ENCODE results near the gene IHH.
A peak's percentile ranks its signal among the peaks of the same experiment; 100 is the strongest.

The IHH gene

DNA sequence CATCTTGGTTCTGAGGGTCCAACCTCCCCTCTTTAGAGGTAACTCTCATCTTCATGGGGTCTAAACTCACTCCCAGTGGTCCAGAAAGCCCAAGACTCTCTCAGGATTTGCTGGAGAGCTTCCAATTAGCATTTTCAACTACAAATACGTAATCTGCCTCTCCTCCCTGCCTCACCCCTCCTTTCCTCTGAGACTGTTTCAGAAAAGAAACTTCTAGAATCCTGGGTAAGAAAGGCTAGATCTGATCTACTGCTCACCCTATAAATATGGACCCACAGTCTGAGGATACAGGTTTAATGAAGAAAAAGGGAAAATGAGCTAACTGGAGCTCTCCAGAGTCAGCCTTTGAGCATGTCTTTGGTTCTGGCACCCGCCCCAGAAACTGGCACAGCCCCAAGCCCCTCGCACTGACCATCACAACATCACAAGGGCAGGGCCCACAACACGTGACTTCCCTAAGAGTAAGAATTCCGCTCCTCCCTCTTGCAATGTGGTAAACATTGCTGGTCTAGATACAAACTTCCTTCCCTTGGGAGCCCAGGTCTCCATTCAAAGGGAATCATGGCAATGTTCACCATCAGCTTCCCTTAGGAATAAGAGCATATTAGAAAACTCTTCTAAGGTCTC, 21.7 kb upstream of the IHH start:
- H3K4me3 Mint-ChIP-seq = no peak overlapping the region
- H3K27me3 Mint-ChIP-seq = no peaks in the 10 kb centered on the region
- H3K27ac Mint-ChIP-seq = no peak overlapping the region
- H3K4me1 Mint-ChIP-seq = peaks cover 18% of the 10 kb centered on the region
- peaks cover 6% of the 10 kb centered on the region for H3K36me3 Mint-ChIP-seq
- H3K9me3 Mint-ChIP-seq = no peaks in the 10 kb centered on the region

DNA sequence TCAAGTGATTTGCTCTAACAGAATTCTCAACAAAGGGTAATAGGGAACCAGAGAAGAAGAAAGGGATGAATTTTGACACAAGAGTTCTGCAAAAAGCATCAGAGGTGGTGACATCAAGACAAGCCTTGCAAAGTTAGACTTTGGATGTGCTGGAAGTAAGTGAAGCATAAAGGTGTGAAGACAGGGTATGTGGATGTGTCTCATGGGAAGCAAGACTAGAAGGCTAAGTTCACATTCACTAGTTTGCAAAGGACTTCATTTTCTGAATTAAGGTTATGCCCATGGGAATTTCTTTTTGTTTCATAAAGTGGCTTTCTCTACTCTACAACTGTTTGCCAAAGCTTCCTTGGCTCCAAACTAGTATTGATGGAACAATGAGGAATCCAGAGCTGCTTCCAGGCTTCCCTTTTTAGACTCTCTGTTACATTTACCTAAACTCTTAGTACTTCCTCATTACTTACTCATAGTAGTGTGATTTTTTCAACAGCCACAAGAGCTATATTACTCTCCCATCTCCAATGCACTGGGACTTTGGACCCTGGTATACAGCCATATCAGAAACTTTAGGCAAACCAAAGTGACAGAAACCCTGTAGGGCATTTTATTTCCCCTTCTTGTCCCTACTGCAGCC, 21.1 kb upstream of the IHH start:
- Mint-ChIP-seq H3K27me3 (no peaks in the 10 kb centered on the region), H3K4me1 (peaks cover 16% of the 10 kb centered on the region), H3K4me3 (no peak overlapping the region), H3K27ac (no peak overlapping the region), H3K36me3 (peaks cover 8% of the 10 kb centered on the region), H3K9me3 (no peaks in the 10 kb centered on the region)

DNA sequence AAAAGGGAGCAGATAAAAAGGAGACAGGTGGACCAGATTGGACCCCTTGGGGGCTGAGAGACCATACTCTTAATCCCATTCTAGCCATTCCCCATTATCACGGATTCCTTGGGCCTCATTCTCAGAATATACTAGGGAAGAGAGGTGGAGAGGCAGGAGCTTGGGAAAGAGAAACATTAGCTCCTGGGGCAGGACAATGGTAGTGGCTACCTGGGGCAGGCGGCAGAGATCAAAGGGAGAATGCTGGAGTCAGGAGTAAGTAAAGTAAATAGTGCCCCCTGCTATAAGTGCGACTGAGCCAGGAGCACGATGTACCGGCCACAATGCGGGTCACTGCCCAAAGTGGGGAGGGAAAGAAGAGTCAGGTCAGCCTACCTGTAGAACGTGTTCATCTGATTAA, 20.4 kb upstream of the IHH start:
- H3K9me3 Mint-ChIP-seq = no peaks in the 10 kb centered on the region
- H3K4me1 Mint-ChIP-seq = peaks cover 11% of the 10 kb centered on the region
- no peaks in the 10 kb centered on the region for H3K27me3 Mint-ChIP-seq
- no peak overlapping the region for H3K4me3 Mint-ChIP-seq
- no peak overlapping the region for H3K27ac Mint-ChIP-seq
- H3K36me3 Mint-ChIP-seq = peaks cover 8% of the 10 kb centered on the region

DNA sequence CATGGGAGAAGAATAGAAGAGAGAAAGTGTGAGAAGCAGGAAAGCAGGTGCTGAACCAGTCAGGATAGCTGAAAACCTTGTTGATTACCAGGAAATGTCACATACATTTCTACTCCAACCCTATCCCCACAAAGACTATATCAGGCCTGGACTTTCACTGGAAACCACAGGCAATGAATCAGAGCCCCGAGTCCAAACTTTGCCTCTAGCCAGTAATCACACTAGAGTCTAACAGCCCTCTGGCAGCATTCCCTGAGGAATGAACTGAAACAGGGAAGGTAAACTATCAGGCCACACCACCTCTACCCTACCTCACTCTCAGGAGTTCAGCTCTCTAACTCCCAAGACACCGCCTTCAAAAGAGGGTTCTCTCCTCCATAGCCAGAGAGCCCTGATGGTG, 18.7 kb upstream of the IHH start:
- Mint-ChIP-seq H3K27ac (peak overlapping the region; percentile 26), H3K4me3 (no peak overlapping the region), H3K4me1 (no peaks in the 10 kb centered on the region), H3K36me3 (peaks cover 3% of the 10 kb centered on the region), H3K9me3 (no peaks in the 10 kb centered on the region), H3K27me3 (no peaks in the 10 kb centered on the region)

DNA sequence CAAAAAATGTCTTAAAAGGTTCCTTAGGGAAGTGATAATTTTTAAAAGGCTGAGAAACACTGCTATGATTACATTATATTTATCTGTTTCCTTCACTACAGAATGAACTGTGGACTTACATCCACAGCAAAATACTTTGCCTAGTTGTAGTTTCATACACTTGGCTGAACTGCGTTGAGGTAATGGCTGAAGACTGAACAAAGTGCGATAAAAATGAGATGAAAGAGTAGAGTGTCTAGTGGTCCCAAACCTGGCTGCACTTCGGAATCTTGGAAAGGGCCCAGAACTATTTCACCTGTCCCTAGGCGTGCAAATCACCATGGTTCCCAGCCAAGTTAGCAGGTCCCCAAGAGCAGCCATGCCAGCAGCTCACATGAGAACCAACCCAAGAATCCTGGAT, 18.2 kb upstream of the IHH start:
- peaks cover 5% of the 10 kb centered on the region for H3K36me3 Mint-ChIP-seq
- peak overlapping the region; percentile 26 for H3K27ac Mint-ChIP-seq
- H3K4me3 Mint-ChIP-seq = no peak overlapping the region
- H3K9me3 Mint-ChIP-seq = no peaks in the 10 kb centered on the region
- no peaks in the 10 kb centered on the region for H3K4me1 Mint-ChIP-seq
- no peaks in the 10 kb centered on the region for H3K27me3 Mint-ChIP-seq

DNA sequence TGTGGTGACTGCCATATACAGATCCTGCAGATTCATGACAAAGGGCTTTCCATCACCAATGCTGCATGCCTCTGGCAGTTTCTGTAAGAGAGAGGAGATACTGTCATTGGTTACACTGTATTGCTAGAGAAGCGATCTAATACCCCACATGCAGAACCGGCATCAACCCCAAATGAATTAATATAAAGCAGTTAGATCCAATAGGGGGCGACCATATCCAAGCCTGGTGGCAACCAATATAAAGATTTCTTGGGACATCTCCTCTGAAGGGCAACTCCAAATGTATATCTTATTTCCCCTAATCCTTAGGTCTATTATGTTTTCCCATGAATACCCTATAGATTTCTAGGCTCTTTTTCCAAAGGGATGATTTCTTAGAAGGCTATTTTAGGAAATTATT, 17.4 kb upstream of the IHH start:
- no peak overlapping the region for H3K27ac Mint-ChIP-seq
- no peaks in the 10 kb centered on the region for H3K9me3 Mint-ChIP-seq
- H3K36me3 Mint-ChIP-seq = peaks cover 6% of the 10 kb centered on the region
- no peak overlapping the region for H3K4me3 Mint-ChIP-seq
- H3K4me1 Mint-ChIP-seq = no peaks in the 10 kb centered on the region
- no peaks in the 10 kb centered on the region for H3K27me3 Mint-ChIP-seq

DNA sequence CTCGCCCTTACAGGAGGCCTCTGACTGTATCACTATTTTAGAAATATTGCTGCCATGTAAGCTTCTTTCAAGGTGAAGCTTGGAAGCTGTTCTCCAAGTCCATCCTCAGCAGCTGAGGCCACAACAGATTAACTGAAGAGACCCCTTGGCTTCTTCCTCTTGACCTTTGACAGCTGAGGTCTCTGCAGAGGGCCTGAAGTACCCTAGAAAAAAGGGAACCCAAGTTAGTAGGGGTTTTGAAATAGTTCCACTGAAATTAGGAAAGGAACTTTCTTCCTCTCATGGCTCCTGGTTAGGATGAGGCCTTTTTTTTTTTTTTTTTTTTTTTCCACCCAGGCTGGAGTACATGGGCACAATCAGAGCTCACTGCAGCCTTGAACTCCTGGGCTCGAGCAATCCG, 15.5 kb upstream of the IHH start:
- no peaks in the 10 kb centered on the region for H3K9me3 Mint-ChIP-seq
- no peak overlapping the region for H3K27ac Mint-ChIP-seq
- no peaks in the 10 kb centered on the region for H3K27me3 Mint-ChIP-seq
- no peak overlapping the region for H3K4me3 Mint-ChIP-seq
- H3K36me3 Mint-ChIP-seq = peaks cover 12% of the 10 kb centered on the region
- H3K4me1 Mint-ChIP-seq = no peaks in the 10 kb centered on the region

DNA sequence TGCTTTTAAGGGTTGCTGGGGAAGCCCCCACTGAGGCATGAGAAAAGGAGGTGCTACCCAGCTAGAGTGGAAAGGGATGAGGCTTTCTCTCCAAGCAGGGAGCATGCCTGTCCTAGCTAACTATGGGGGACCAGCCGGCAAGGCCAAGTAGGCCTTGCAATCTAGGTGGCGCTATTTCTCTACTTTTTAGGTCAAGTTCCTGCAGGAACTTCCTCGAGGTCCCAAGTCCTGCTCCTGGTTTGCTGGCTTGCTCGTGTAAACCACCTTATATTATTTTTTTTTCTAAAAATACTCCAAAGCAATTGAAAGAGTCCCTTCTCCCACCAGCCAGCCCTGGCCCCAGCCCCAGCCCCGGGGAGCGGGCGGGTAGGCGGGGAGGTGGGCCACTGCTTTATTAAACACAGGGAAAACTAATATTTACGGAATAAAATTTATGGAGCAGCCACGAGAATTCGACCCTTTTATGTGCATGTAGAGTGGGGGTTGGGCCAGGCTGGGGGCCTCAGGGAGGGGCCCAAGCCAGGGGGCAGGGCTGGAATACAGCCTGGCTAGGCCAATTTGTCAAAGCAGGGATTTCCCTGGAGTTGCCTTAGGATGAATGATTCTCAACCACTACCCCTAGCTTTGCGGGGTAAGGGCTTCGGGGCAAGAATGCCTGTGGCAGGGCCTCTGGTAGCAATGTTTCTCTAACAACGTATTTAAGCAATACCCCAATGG, 12.8 kb upstream of the IHH start:
- no peaks in the 10 kb centered on the region for H3K9me3 Mint-ChIP-seq
- H3K27me3 Mint-ChIP-seq = no peaks in the 10 kb centered on the region
- H3K4me1 Mint-ChIP-seq = no peaks in the 10 kb centered on the region
- peaks cover 12% of the 10 kb centered on the region for H3K36me3 Mint-ChIP-seq
- H3K4me3 Mint-ChIP-seq = no peak overlapping the region
- no peak overlapping the region for H3K27ac Mint-ChIP-seq

DNA sequence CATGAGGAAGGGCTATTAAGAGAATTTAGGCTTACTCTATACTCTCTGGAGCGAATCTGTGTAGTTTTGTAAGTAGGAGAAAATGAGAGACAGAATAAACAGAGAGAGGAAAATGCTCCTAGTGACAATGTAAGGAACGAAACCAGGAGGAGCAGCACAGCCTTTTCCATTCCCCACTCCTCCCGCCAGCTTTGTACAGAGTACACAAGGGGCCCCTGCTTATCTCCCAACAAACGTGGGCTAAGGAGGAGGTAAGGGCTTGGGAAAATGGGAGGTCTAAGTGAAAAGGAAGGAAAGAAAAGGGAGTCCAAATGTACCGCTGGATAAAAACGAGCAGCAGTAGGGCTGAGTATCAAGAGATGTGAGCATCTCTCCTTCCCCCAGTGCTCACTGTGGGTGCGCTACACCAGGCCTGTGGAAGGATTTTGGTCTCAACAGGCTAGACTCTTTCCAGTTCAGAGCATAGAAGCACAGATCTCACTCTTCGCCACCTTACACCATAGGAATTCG, 12.1 kb upstream of the IHH start:
- Mint-ChIP-seq H3K4me1 (no peaks in the 10 kb centered on the region), H3K4me3 (no peak overlapping the region), H3K27ac (no peak overlapping the region), H3K27me3 (no peaks in the 10 kb centered on the region), H3K9me3 (no peaks in the 10 kb centered on the region), H3K36me3 (peaks cover 12% of the 10 kb centered on the region)

DNA sequence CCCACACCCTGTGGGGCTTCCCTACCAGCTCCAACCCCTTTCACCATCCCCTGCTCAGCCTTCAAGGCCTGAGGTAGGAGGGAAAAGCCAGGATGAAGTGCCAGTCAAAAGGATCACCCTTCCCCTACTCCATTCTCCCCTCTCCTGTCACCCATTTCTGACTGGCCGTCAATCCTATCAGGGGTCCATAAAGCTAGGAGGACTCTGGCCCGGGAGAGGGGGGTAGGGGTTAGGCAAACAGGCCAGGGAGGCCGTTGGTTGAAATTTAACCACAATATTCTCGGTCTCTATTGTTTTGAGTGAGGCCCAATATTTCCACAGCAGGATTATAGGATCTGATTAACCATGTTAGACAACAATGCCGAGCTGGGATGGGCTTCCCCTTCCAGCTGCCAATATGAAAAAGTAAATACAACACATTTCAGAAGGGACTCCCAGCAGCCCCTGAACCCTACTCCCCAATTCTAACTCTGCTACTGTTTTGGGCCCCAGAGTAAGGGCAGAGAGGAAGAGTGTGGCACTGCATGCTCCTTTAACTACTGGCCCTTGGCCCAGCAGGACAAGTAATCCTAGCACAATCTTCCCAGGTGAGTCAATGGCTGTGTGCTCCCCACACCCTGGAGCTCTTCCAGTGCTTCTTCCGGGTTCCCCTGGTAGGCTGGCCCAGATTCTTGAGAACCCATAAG, 10.6 kb upstream of the IHH start:
- H3K4me1 Mint-ChIP-seq = no peaks in the 10 kb centered on the region
- H3K27ac Mint-ChIP-seq = no peak overlapping the region
- H3K4me3 Mint-ChIP-seq = no peak overlapping the region
- no peaks in the 10 kb centered on the region for H3K27me3 Mint-ChIP-seq
- H3K36me3 Mint-ChIP-seq = peaks cover 9% of the 10 kb centered on the region
- H3K9me3 Mint-ChIP-seq = no peaks in the 10 kb centered on the region

DNA sequence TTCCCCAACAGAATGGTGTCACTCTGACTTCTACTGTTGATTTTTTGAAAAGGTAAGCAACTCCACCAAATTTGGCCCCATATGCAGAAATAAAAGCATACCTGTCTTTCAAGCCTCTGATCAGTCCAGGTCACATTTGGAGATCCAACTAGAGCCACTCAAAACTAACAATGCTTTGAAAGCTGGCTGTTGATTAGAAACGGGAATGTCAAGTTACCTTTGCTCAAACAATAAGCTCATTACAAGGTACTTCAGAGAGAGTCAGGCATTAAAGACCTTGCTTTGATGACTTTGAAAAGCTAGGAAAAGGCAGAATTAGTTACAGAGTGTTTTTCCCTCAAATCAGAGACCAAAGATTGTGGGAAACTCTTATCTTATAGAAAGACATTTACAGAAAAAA, 4.8 kb upstream of the IHH start:
- peaks cover 1% of the 10 kb centered on the region for H3K36me3 Mint-ChIP-seq
- no peak overlapping the region for H3K4me3 Mint-ChIP-seq
- H3K4me1 Mint-ChIP-seq = no peaks in the 10 kb centered on the region
- H3K27ac Mint-ChIP-seq = no peak overlapping the region
- no peaks in the 10 kb centered on the region for H3K9me3 Mint-ChIP-seq
- H3K27me3 Mint-ChIP-seq = peaks cover 19% of the 10 kb centered on the region

DNA sequence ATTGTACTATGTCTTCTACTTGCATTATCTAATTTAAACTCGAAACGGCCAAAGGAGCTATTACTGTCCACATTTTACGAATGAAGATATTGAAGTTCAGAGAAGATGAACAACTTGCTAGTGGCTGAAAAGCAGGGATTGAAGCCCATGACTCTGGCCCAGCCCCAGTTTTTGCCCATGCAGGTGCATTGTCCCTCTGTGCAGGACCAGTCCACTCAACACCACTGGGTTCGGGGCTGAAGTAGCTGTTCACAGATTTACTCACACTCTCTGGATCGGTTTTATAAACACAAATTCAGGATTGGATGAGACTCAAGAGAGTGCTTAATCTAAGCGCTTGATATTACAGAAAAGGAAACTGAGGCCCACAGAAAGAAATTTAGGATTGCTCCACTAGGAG, 1.4 kb upstream of the IHH start:
- H3K27me3 Mint-ChIP-seq = peaks cover 30% of the 10 kb centered on the region
- no peak overlapping the region for H3K4me3 Mint-ChIP-seq
- no peaks in the 10 kb centered on the region for H3K9me3 Mint-ChIP-seq
- H3K36me3 Mint-ChIP-seq = peaks cover 1% of the 10 kb centered on the region
- peaks cover 20% of the 10 kb centered on the region for H3K4me1 Mint-ChIP-seq
- H3K27ac Mint-ChIP-seq = no peak overlapping the region

DNA sequence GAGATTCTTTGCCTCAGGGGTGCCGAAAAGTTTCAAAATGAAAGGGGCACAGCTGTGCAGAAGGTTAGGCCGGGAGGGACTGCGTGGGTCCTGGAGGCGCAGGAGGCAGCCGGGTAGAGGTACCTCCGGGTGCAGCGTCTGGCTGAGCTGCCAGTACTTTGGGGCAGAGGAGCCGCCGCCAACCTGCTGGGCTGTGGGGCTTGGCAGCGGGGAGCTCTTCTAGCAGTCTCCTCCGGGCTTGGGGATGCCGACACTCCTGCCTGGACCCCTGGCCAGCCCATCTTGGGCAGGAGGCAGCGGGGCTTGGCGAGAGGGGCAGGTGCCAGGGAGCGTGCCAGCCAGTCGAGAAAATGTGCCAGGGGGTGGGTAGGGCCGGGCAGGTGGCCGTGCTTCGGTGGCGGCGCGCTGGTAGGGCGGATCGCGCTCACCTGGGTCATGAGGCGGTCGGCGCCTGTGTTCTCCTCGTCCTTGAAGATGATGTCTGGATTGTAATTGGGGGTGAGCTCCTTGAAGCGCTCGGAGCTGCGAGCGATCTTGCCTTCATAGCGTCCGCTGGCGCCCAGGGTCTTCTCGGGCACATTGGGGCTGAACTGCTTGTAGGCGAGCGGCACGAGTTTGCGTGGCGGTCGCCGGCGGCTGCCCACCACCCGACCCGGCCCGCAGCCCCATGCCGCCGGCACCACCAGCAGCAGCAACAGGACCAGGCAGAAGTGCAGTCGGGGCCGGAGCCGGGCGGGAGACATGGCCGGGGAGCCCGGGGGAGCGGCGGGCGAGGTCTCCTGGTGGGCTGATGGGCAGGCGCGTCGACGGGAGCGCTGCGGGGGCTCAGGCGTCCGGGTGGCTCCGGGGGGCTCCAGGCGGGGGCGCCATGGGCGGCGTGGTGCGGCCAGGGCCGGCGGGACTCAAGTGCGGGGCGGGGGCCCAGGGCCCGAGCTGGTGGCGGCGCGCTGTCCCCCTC, 717 bp downstream of the IHH start:
- Mint-ChIP-seq H3K36me3 (peaks cover 1% of the 10 kb centered on the region), H3K27ac (no peak overlapping the region), H3K27me3 (peaks cover 38% of the 10 kb centered on the region), H3K4me3 (peak overlapping the region; percentile 72), H3K9me3 (no peaks in the 10 kb centered on the region), H3K4me1 (peaks cover 20% of the 10 kb centered on the region)

DNA sequence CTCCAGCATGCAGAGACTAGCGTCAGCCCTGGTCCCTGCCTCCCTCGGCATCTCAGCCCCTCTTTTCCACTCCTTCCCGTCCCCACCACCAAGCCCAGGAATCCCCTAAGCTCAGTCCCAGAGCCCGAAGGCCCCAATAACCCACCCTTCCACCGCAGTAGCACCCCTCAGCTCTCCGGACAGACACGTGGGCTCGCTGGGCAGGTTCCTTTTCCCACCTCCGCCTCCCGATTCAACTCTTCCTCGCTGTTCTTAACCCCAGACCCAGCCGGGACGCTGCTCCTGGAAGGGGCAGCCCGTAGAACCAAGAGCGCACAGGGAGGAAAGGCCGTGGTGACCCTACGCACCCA, 1.4 kb downstream of the IHH start:
- Mint-ChIP-seq H3K4me1 (peaks cover 20% of the 10 kb centered on the region), H3K27ac (no peak overlapping the region), H3K9me3 (no peaks in the 10 kb centered on the region), H3K27me3 (peaks cover 40% of the 10 kb centered on the region), H3K4me3 (peak overlapping the region; percentile 47), H3K36me3 (peaks cover 1% of the 10 kb centered on the region)
